ENCODE data around the gene TMPRSS2.

The TMPRSS2 gene

GRCh38 chr21:41507521-41508414 is at the start of gene TMPRSS2:
Gene TMPRSS2, minus strand, starts transcription at chr21:41508158. Its CDS starts 10,025 bp downstream, at chr21:41498133.
- DNase-seq: no peak

GRCh38 chr21:41555057-41555456 is 47.1 kb upstream of the TMPRSS2 start:
- no peak for DNase-seq

DNA sequence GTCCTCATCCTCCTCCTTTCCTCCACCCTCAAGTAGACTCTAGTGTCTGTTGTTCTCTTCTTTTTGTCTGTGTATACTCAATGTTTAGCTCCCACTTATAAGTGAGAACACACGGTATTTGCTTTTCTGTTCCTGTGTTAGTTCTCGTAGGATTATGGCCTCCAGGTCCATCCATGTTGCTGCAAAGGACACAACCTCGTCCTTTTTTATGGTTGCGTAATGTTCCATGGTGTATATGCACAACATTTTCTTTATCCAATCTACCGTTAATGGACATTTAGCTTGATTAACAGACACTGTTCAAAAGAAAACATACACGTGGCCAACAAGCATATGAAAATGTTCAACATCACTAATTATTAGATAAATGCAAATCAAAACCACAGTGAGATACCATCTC is 44.3 kb upstream of the TMPRSS2 start:
- DNase-seq: no peak

GRCh38 chr21:41548781-41549180 is 40.8 kb upstream of the TMPRSS2 start:
- DNase-seq: no peak

DNA sequence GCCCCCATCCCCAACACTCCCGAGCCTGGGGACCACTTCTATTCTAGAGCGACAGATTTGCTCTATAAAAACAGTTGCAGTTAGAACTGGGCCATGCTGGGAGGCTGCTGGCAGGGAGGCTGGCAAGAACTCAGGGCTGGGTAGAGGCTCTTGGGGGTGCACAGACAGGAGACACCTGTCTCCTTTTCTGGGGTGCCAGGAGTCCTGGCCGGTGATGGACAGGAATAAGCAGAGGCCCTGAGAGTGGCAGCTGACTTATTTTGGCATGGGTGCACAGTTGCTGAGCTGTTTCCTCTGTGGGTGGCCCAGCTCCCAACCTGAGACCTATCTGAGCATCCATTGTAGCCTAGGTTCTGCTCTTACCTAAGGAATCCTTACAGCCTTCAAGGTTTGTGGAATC is 39.2 kb upstream of the TMPRSS2 start:
- DNase-seq: no peak

- DNase-seq: no peak
Measured at GRCh38 chr21:41545500-41546359, 37.8 kb upstream of the TMPRSS2 start.

GRCh38 chr21:41542727-41543126 is 34.8 kb upstream of the TMPRSS2 start:
- no peak for DNase-seq

GRCh38 chr21:41537356-41537755 is 29.4 kb upstream of the TMPRSS2 start:
- DNase-seq: no peak

DNA sequence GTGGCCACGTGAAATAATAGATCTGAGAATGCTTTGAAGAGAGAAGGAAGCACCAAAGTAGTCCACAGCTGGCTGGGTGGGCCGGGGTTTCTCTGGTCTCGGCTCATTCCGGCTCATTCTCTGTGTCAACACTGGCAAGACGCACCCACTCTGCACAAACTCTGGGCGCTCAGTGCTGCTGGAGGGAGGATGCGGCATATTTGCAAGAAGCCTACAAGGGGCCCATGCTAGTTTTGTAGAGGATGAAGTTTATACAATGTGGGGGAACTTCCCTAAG is 28.8 kb upstream of the TMPRSS2 start:
- DNase-seq: no peak

- no peak for DNase-seq
Measured at GRCh38 chr21:41536076-41536826, 28.3 kb upstream of the TMPRSS2 start.

DNA sequence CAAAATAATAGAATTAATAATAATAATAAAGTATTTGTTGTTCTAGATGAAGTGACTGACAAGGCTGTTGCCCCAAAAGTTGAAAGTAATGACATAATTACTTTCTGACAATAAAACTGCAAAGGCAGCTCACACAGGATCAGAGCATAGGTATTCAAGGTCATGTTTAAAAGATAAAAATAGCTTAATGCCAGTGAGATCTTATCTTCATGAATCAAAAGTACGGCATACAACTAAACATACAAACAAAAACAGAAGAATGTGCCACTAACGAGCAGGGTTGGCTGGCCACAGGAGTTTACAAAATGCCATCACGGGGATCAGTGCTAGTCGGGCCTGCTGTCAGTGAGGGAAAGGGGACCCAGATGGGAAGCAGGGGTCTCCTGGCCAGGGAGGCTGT is 22.4 kb upstream of the TMPRSS2 start:
- DNase-seq: no peak

- no peak for DNase-seq
Measured at GRCh38 chr21:41529769-41530168, 21.8 kb upstream of the TMPRSS2 start.

DNA sequence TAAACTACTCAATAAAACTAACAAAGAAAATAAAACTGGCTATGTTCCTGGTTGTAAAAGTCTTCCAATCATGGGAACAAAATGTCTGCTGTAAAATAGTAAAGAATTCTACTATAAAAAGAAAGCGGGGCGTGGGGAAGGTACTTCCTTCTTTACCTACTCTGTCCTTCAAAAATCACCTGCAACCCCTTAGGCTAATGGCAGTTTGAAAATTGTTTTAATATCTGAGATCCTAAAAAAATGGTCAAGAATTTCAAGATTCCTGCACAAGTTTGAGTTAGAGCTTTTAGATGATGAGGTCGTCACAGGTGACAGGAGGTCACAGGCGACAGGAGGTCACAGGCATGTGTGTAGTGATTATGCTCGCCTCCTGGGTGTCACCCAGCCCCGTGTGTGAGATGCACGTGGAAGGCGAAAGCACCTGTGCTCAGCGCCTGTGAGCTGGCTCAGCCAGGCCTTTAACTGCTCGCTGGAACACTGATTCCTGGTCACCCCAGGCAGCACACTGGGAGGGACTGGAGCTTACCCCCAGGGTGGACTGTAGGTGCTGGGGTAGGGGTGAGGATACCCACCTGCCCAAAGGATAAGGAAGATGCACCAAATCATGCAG is 18.6 kb upstream of the TMPRSS2 start:
- DNase-seq: no peak

DNA sequence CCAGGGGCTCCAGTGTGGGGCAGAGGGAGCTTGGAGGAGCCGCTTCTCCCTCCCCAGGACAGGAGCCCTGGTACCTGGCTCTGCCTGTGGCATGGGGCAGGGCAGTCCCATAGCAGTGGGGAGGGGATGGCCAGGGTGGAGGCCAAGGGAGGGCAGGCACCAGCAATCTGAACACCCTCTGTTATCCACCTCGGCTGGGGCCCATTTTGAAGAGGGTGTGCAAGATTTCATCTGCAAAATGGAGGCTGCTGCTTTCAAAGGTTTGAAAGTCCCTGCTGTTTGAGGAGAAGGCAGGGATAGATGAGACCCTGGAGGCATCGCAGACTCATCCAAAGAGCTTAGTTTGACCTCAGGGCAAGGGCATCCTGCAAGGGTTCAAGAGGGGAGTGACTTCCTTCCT is 15.2 kb upstream of the TMPRSS2 start:
- DNase-seq: no peak

DNA sequence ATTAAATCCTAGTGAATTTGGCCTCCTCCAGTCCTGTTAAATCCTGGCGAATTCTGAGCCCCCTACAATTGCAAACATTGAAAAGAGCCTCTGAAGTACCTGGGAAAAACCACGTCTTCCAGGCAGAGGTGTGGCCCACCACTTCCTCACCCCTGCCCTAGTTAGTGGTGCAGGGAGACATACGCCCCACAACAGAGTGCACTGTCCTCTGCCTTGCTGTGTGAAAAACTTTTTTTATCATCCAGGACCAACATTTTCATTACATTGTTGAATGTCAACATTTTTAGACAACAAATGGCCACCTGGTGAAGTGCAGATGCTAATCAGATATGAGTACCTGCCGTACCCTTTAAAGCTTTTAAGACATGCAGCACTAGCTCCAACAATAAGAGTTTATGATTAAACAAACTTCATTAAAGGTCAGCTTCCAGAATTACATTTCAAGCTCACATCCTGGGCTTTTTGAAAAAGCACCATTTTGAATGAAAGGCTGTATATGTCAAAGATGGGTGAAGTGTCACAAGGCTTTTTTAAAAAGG is 13.6 kb upstream of the TMPRSS2 start:
- no peak for DNase-seq

DNA sequence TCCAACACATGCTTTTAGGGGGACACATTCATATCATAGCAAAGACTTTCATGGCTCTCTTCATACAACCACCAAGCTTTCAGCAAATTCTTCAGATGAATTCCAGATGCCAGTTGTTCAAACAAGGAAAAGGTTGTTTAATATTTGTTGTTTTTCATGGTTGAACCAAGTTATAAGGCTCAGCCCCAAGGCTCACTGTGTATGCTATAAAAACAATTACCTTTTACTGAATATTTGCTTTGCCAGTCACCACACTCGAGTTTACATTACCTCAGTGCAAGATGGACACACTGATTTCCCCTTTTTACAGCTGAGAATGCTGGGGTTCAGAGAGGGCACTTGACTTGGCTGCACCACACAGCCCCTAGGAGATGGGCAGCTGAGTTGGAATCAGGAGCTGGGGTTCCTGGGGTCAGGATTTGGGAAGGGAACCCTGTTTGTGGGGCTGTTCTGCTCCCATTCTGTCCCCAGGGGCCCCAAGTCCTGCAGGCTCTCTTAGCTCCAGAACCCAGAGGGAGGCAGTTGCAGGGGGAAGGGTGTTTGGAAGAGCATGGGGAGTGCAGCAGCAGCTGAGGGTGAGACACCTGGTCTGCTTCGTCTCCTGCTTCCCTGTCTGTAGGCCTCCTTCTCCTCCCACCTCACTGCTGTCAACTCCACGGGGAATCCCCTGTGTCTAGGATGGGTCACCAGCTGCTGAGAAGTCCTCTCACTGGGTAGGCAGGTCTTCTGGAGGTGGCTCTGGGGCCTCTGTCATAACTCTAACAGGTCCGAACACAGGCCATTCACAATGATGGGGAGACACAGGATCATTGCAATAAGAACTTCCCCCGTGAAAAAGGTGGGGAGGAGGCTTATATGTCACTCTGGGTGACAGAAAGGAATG is 12.8 kb upstream of the TMPRSS2 start:
- DNase-seq: no peak

- no peak for DNase-seq
Measured at GRCh38 chr21:41519806-41520559, 12.0 kb upstream of the TMPRSS2 start.

GRCh38 chr21:41518757-41519156 is 10.8 kb upstream of the TMPRSS2 start:
- DNase-seq: no peak

DNA sequence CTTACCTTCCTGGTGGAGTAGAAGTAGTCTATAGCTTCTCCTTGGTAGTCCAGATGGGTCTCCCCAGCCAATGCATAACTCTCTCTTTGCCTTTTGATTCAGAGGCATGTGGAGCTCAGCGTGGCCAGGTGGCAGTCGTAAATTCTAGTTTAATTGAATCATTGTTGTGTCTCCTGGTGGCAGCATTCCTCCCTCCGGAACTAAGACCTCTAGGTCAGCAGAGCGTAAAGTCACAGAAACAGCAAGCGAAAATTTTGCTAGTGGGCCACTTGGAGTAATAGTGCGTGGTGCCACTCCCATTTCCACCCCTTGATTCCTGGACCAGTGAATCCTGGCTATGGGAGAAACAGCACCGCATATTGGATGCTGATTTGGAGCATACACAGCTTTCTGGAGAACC is 3.9 kb upstream of the TMPRSS2 start:
- no peak for DNase-seq

DNA sequence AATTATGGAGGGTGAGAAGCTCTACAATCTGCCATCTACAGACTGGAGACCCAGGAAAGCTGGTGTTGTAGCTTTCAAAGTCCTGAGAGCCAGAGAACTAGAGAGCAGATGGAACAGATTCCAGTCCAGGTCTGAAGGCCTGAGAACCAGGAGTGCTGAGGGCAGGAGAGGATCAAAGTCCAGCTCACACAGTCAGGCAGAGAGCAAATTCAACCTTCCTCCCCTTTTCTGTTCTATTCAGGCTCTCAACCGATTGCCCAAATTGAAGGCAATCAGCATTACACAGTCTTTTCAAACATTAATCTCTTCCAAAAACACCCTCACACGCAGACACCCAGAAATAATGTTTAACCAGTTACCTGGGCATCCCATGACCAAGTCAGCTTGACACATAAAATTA is 2.5 kb upstream of the TMPRSS2 start:
- DNase-seq: no peak

DNA sequence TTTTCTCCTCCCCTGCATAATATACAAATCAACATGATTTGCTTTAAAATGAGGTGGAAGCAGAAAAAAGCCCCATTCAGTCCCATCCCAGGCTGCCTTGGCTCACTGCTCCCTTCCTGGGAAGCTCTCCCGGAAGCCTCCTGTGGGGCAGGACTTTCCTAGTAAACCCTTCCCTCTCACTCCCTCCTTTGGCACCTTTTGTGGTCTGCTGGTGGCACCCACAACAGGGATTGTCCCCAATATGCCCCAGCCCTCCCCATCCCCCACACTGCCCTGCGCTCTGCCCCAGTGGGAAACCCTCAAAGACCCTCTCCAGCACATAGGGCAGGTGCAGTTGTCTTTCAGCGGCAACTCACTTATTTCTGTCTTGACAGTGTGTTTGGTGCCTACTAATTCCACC is 1.8 kb upstream of the TMPRSS2 start:
- no peak for DNase-seq

Data from inflammatory macrophage treated with lipopolysaccharide for 1 hour (primary cell).